ENCODE results near the gene SKI. TPM values are rescaled to one million over a fixed set of nuclear protein-coding genes. Genes with fewer than 3 reads are reported as not detected.

Gene SKI
- total and polyA plus RNA-seq, 4 donors = 17.1 to 90.7 (median 40.7) TPM

GRCh38 chr1:2314273-2314802 is 86.2 kb downstream of the SKI start:
- H3K4me3 ChIP-seq = peak overlapping the region; percentile 7
- WGBS, 2 donors = 10 to 18% methylated on average over 30 to 54 of the region's 54 CpGs
- peaks cover 0 to 4% (median under 1%) of the 10 kb centered on the region in 4 donors for H3K36me3 ChIP-seq (ENCODE audit: control insufficient read depth in 4 of 4, insufficient read depth in 4 of 4, low read length in 4 of 4)
- H3K4me1 ChIP-seq (ENCODE audit: control insufficient read depth in 5 of 5, insufficient read depth in 5 of 5, low read length in 5 of 5) = peaks cover 2 to 83% (median 13%) of the 10 kb centered on the region in 5 donors
- H3K27me3 ChIP-seq (ENCODE audit: control insufficient read depth in 3 of 3, insufficient read depth in 3 of 3, low read length in 2 of 3) = no peaks in the 10 kb centered on the region
- no peaks in the 10 kb centered on the region for H3K9me3 ChIP-seq (ENCODE audit: control insufficient read depth in 4 of 4, insufficient read depth in 3 of 4, low read length in 3 of 4)
- DNase-seq (peak; percentile 91 to 94 (median 92)), ATAC-seq (ENCODE audit: insufficient read depth, low FRiP score) (peak; percentile 13)
- H3K27ac ChIP-seq (ENCODE audit: low read depth in 1 of 2, low read length in 1 of 2) = peak overlapping the region; percentile 67 to 70
- no peak overlapping the region for H3K9ac ChIP-seq (ENCODE audit: insufficient read depth in 1 of 2, low read length in 2 of 2)
- TF ChIP-seq, protein P1, sequence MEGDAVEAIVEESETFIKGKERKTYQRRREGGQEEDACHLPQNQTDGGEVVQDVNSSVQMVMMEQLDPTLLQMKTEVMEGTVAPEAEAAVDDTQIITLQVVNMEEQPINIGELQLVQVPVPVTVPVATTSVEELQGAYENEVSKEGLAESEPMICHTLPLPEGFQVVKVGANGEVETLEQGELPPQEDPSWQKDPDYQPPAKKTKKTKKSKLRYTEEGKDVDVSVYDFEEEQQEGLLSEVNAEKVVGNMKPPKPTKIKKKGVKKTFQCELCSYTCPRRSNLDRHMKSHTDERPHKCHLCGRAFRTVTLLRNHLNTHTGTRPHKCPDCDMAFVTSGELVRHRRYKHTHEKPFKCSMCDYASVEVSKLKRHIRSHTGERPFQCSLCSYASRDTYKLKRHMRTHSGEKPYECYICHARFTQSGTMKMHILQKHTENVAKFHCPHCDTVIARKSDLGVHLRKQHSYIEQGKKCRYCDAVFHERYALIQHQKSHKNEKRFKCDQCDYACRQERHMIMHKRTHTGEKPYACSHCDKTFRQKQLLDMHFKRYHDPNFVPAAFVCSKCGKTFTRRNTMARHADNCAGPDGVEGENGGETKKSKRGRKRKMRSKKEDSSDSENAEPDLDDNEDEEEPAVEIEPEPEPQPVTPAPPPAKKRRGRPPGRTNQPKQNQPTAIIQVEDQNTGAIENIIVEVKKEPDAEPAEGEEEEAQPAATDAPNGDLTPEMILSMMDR (IDR thresholded peaks at IDR 0.05; ENCODE audit: control extremely low read depth, extremely low read depth) = no peak

DNA sequence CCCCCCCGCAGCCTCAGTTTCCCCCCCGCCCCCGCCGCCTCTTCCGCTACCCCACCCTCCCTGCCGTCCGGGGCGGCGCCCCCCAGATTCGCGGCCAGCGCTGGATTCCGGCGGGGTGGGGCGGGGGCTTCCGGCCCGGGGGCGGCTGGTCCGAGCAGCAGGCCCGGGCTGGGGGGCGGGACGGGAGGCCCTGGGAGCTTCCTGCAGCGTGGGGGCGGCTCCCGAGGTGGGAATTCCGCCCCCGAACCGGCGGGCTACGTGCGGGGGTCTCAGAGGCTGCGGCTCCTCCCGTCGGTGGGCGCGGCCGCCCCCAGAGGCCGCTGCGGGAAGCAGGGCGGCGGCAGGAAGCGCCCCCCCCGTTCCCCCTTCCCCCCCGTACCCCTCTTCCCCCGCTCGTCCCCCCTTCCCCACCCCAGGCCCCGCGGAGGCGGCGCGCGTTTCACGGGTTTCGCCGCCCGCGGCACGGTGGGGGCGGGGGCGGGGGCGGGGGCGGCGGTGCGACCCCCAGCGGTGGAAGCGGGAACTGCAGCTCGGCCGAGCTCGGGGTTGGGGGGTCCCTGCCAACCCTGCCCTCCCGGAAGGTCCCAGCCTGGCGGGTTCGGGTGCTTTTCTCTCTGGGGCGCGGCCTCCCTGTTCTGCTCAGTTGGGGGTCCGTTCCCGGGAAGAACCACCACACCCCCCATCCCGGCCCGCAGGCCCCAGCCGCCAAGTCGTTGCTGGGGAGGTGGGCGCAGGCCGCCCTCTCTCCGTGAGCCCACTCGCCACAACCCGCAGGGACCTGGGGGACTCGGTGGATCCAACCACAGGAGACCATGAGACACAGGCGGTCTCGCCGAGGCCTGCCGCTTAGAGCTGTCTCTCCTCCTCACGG is 86.9 kb downstream of the SKI start:
- Histone ChIP-seq H3K9ac (ENCODE audit: insufficient read depth in 1 of 2, low read length in 2 of 2) (peak overlapping the region; percentile 11 to 37), H3K4me3 (no peak overlapping the region), H3K36me3 (ENCODE audit: control insufficient read depth in 4 of 4, insufficient read depth in 4 of 4, low read length in 4 of 4) (peaks cover 0 to 3% (median 0%) of the 10 kb centered on the region in 4 donors), H3K27me3 (ENCODE audit: control insufficient read depth in 3 of 3, insufficient read depth in 3 of 3, low read length in 2 of 3) (no peaks in the 10 kb centered on the region), H3K9me3 (ENCODE audit: control insufficient read depth in 4 of 4, insufficient read depth in 3 of 4, low read length in 3 of 4) (no peaks in the 10 kb centered on the region), H3K4me1 (ENCODE audit: control insufficient read depth in 5 of 5, insufficient read depth in 5 of 5, low read length in 5 of 5) (peaks cover 2 to 84% (median 13%) of the 10 kb centered on the region in 5 donors), H3K27ac (ENCODE audit: low read depth in 1 of 2, low read length in 1 of 2) (peak overlapping the region; percentile 67 to 70)
- peak; percentile 29 for ATAC-seq (ENCODE audit: insufficient read depth, low FRiP score)
- 10 to 13% methylated on average over 41 to 87 of the region's 91 CpGs for WGBS, 2 donors
- TF ChIP-seq, protein P1 (IDR thresholded peaks at IDR 0.05; ENCODE audit: control extremely low read depth, extremely low read depth) = peak; percentile 37
- DNase-seq = peak; percentile 83 to 92 (median 91)

DNA sequence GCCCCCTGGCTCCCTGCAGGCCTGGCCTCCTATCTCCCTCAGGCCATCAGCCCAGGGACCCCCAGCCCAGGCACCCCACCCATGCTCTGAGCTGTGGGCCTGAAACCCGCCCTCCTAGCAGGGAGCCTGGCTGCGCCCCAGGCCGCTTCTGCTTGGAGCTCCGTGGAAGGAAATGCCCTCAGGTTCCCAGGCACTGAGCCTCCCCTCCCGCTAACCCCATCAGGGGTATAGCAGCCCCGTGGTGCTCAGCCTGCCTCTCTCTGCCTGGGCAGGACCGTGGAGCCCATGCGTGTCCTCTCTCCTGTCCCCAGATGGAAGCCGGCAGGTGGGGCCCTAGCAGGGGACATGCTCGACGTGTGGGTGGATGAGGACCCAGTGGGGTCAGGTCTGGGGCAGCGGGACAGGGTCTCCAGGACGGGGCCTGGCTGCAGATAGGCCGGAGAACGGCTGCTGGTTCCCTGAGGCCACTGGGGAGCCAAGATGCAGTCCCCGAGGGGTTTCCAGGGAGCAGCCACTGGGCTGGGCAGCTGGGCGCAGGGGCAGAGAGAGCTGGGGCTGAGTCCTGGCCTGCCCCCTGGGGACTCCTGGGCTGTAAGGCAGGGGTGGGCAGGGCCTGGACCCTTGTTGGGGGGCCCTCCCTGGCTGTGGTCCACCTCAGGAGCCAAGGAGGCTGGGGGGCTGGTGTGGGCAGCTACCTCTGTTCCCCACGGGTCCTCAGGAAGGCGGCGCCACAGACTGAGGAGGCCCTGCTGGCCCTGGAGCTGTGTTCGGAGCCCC is 87.7 kb downstream of the SKI start:
- no peaks in the 10 kb centered on the region for H3K27me3 ChIP-seq (ENCODE audit: control insufficient read depth in 3 of 3, insufficient read depth in 3 of 3, low read length in 2 of 3)
- no peaks in the 10 kb centered on the region for H3K36me3 ChIP-seq (ENCODE audit: control insufficient read depth in 4 of 4, insufficient read depth in 4 of 4, low read length in 4 of 4)
- peak in 1 of 3 donors; percentile 63 for DNase-seq
- peak overlapping the region; percentile 11 to 37 for H3K9ac ChIP-seq (ENCODE audit: insufficient read depth in 1 of 2, low read length in 2 of 2)
- TF ChIP-seq, protein P1 (IDR thresholded peaks at IDR 0.05; ENCODE audit: control extremely low read depth, extremely low read depth) = no peak
- H3K4me1 ChIP-seq (ENCODE audit: control insufficient read depth in 5 of 5, insufficient read depth in 5 of 5, low read length in 5 of 5) = peaks cover 5 to 81% (median 14%) of the 10 kb centered on the region in 5 donors
- 67 to 68% methylated on average over 17 to 21 of the region's 21 CpGs for WGBS, 2 donors
- no peaks in the 10 kb centered on the region for H3K9me3 ChIP-seq (ENCODE audit: control insufficient read depth in 4 of 4, insufficient read depth in 3 of 4, low read length in 3 of 4)
- ATAC-seq (ENCODE audit: insufficient read depth, low FRiP score) = no peak
- H3K27ac ChIP-seq (ENCODE audit: low read depth in 1 of 2, low read length in 1 of 2) = peak overlapping the region in 1 of 2 donors; percentile 66
- no peak overlapping the region for H3K4me3 ChIP-seq
